GM12878 (cell line): ENCODE measurements around the gene DELE1.

Experiments
- BMI1 ChIP-seq: fragments of 450-650 bp; IDR thresholded peaks from 2 replicates; pipeline ENCODE4 v1.6.1; 2016; ENCODE audit warnings: mild to moderate bottlenecking, moderate library complexity, borderline replicate concordance
- CBX5 ChIP-seq: sonication (generic); IDR thresholded peaks from 2 replicates; pipeline ENCODE4 v1.6.1; 2016; ENCODE audit warnings: low read depth, moderate library complexity, mild to moderate bottlenecking, inconsistent platforms
- GABPA ChIP-seq: IDR thresholded peaks from 2 replicates; pipeline ENCODE4 v1.6.1; 2014; ENCODE audit warnings: antibody characterized with exemption, low read depth, mild to moderate bottlenecking, inconsistent platforms
- MEF2A ChIP-seq: IDR thresholded peaks from 2 replicates; pipeline ENCODE4 v1.6.1; 2011; ENCODE audit warnings: low read depth, mild to moderate bottlenecking, low read length, moderate library complexity; ENCODE audit not compliant: insufficient read depth
- NR2F1 ChIP-seq: fragments of 450-650 bp; conservative IDR thresholded peaks from 2 replicates; pipeline ENCODE4 v1.6.1; 2017; ENCODE audit warnings: mild to moderate bottlenecking
- POLR2AphosphoS5 ChIP-seq: IDR thresholded peaks from 2 replicates; pipeline ENCODE4 v1.6.1; 2011; ENCODE audit warnings: mild to moderate bottlenecking, low read length, inconsistent platforms
- YBX1 ChIP-seq: fragments of 450-650 bp; IDR thresholded peaks from 2 replicates; pipeline ENCODE4 v1.6.1; 2016; ENCODE audit warnings: antibody characterized with exemption
- YY1 ChIP-seq: IDR thresholded peaks from 2 replicates; pipeline ENCODE4 v1.6.1; 2011; ENCODE audit warnings: low read depth, mild to moderate bottlenecking, low read length

DNA sequence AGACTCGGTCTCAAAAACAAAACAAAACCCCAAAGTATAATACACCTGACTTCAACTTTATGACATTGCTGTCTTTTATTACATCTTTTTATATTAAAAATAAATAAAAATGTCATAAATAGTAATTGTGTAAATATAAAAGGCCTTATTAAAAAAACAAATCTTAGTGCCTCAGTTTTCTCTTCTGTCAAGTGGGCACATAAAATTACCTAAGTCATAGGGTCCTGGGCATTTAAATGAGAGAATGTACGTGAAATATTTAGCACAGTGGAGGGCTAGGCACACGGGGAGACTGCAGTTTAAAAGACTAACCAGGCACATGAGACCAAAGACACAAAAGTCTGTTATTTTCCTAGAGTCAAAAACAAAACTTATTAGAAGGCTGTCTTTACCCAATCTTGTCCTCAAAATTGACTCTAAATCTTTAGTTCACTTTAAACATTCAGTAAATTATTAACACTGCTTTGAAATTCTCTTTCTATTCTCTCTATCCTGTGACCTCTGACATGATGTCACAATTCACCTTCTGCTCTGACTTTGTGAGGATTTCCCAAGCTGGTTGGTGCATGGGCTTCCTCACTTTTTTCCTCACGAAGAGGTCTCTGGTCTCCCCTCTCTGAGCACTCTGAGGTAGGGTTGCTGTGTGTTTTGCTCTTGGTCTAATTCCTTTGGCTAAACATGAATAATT lies 42.7 kb downstream of the DELE1 start:
- TF ChIP-seq POLR2AphosphoS5 (no peak), GABPA (no peak), CBX5 (no peak), BMI1 (no peak), YY1 (no peak), MEF2A (no peak), YBX1 (no peak), NR2F1 (no peak)
